Measurements from ENCODE around the gene DENND6A. TPM values are rescaled to one million over a fixed set of nuclear protein-coding genes. Genes with fewer than 3 reads are reported as not detected.

Gene DENND6A
- polyA plus RNA-seq, 1 donor: 17.2 TPM

Other genes starting within 250 kb of the DENND6A start
- 0.50 TPM for gene DNAH12, start 148.7 kb downstream of the DENND6A start, polyA plus RNA-seq (ENCODE audit: insufficient read length)
- 8.2 TPM for gene PDE12, start 136.8 kb downstream of the DENND6A start, polyA plus RNA-seq (ENCODE audit: insufficient read length)
- gene ARF4, start 95.7 kb downstream of the DENND6A start, polyA plus RNA-seq (ENCODE audit: insufficient read length): 130 TPM
- 51.0 TPM for gene SLMAP, start 63.2 kb upstream of the DENND6A start, polyA plus RNA-seq (ENCODE audit: insufficient read length)

All from hindlimb muscle (tissue), 1 donor.